Lower leg skin (tissue), 3 donors: ENCODE results near the gene PRM1.

ENCODE experiments used
- POLR2A ChIP-seq, 2 donors: fragments of 450-650 bp; IDR thresholded peaks; one replicate each; pipeline ENCODE4 v1.6.1; 2016 to 2017; ENCODE audit warnings: antibody characterized with exemption in 2 of 2, mild to moderate bottlenecking in 1 of 2, moderate library complexity in 1 of 2
- TF ChIP-seq, protein P1 (sequence below), 3 donors: fragments of 450-650 bp; IDR thresholded peaks; one replicate each; pipeline ENCODE4 v1.5.1; 2016; ENCODE audit warnings: antibody characterized with exemption in 3 of 3, mild to moderate bottlenecking in 3 of 3, moderate library complexity in 2 of 3

DNA sequence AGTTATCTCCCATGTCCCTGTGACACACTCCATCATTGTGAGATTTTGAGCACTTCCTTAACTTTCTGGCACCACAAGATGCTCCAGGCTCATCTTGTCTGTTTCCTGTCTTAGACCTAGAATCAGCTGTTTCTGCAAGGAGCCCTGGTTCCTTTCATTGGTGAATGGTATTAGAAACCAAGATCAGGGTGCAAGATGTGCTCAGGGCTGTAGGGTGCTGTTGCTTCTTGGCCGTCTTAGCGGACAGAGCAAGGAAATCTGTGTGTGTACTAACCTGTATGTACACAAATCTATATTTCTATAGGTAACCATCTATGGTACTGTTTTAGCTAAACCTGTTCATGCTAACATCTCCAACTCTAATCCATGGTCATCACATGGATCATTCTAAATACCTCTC is 8.1 kb upstream of the PRM1 start:
- TF ChIP-seq, protein P1, sequence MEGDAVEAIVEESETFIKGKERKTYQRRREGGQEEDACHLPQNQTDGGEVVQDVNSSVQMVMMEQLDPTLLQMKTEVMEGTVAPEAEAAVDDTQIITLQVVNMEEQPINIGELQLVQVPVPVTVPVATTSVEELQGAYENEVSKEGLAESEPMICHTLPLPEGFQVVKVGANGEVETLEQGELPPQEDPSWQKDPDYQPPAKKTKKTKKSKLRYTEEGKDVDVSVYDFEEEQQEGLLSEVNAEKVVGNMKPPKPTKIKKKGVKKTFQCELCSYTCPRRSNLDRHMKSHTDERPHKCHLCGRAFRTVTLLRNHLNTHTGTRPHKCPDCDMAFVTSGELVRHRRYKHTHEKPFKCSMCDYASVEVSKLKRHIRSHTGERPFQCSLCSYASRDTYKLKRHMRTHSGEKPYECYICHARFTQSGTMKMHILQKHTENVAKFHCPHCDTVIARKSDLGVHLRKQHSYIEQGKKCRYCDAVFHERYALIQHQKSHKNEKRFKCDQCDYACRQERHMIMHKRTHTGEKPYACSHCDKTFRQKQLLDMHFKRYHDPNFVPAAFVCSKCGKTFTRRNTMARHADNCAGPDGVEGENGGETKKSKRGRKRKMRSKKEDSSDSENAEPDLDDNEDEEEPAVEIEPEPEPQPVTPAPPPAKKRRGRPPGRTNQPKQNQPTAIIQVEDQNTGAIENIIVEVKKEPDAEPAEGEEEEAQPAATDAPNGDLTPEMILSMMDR (IDR thresholded peaks at IDR 0.05): no peak
- no peak for TF ChIP-seq POLR2A (IDR thresholded peaks at IDR 0.05)
